Ovary (tissue), 9 donors: ENCODE results near the gene VCL. TPM values are rescaled to one million over a fixed set of nuclear protein-coding genes. Genes with fewer than 3 reads are reported as not detected.

ENCODE experiments used
- DNase-seq, 5 donors: peaks; one replicate each; pipeline ENCODE4 v3.0.0-alpha.2; 2019 to 2020
- H3K27ac ChIP-seq, 2 donors: fragments of 200-600 bp; one replicate each; pipeline versions ENCODE4 v1.5.1 to v1.8.0; 2019 to 2022
- H3K27me3 ChIP-seq: fragments of 200-600 bp; one replicate; pipeline ENCODE4 v1.8.0; 2022
- H3K36me3 ChIP-seq: fragments of 200-600 bp; sonication (generic); one replicate; pipeline ENCODE4 v1.5.1; 2019
- H3K4me1 ChIP-seq: one replicate; pipeline ENCODE4 v1.8.1; 2013; ENCODE audit warnings: mild to moderate bottlenecking, moderate library complexity; ENCODE audit not compliant: insufficient read depth
- H3K4me3 ChIP-seq: fragments of 200-600 bp; sonication (generic); one replicate; pipeline ENCODE4 v1.5.1; 2017
- H3K9me3 ChIP-seq, 2 donors: fragments of 200-600 bp in 1 of 2; sonication (generic) in 1 of 2; one replicate each; pipeline versions ENCODE4 v1.5.1 to v1.8.1; 2013 to 2019; ENCODE audit warnings: mild to moderate bottlenecking in 1 of 2, moderate library complexity in 1 of 2
- EP300 ChIP-seq: sonication (generic); formaldehyde crosslinking; IDR thresholded peaks from one replicate; pipeline ENCODE4 v1.6.1; 2017; ENCODE audit warnings: antibody characterized with exemption
- POLR2A ChIP-seq: fragments of 450-650 bp; IDR thresholded peaks from one replicate; pipeline ENCODE4 v1.6.1; 2017; ENCODE audit warnings: antibody characterized with exemption, mild to moderate bottlenecking, moderate library complexity
- WGBS, 3 donors: extraction: QIAGEN DNeasy Blood & Tissue Kit in 1 of 3; methylation state at CpG; one replicate each; pipeline versions ENCODE4 v1.1.5 to v1.1.7; 2013 to 2017; 5-methylcytosine and 5-hydroxymethylcytosine counted together
- intact Hi-C, 4 donors: fragments of 100-400 bp; cut with DNase I; formaldehyde crosslinking; loops; one replicate each; pipeline versions ENCODE4 v1.11.0 to v1.15.1; 2022 to 2023
- polyA plus RNA-seq, 2 donors: library from polyadenylated mRNA; stranded (reverse); fragments of 200-250 nt in 1 of 2; fragments of 350-450 nt in 1 of 2; fragmentation: Illumina TruSeq in 1 of 2; extraction: RNeasy Lipid Tissue Mini Kit (QIAGEN cat#74804) in 1 of 2; gene quantifications; one replicate each; pipeline ENCODE4 v1.2.3, GENCODE V29; 2013 to 2014
- total RNA-seq, 7 donors: library from RNA; depleted of rRNA in 2 of 7; stranded (reverse); fragments of >200 nt in 2 of 7; fragmentation: NEBNext Ultra II Directional in 3 of 7; extraction: Animal tissue kit (Norgen Biotek cat#: 25700) in 3 of 7; gene quantifications; one replicate each; pipeline versions ENCODE4 v1.1.0 to v1.2.4, GENCODE V29; 2016 to 2023
- TF ChIP-seq, protein P1 (sequence below), 3 donors: fragments of 450-650 bp in 2 of 3; fragments of 200-600 bp in 1 of 3; IDR thresholded peaks; one replicate each; pipeline versions ENCODE4 v1.5.1 to v1.8.0; 2016 to 2022; ENCODE audit warnings: antibody characterized with exemption in 3 of 3, mild to moderate bottlenecking in 1 of 3
- donor health status: DM: no; HTN: no; CAD: no; lungs with moderate emphysema.
- donor health status: DM: no; HTN: no; CAD: no.
- donor health status: Bipolar disorder and iron deficiency.
- donor health status: DM: yes; HTN: yes; CAD: no.
- donor health status: DM: no; HTN: no; CAD: no.
- donor health status: DM: yes; HTN: yes; CAD: no.

Gene VCL
- total and polyA plus RNA-seq, 9 donors, result 43.3 to 189 (median 114) TPM

DNA sequence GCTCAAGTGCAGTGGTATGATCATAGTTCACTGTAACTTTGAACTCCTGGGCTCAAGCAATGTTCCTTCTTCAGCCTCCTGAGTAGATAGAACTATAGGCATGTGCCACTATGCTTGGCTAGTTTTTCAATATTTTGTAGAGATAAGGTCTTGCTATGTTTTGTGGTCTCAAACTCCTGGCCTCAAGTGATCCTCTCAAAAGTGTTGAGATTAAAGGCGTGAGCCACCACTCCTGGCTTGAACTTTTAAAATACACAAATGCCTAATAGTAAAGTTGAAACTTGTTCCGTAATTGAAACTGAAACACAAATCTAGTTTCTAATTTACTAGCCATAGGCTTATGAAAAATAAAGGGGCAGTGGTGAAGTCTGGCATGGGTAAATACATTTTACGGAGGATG, 87.0 kb downstream of the VCL start:
- Histone ChIP-seq H3K27me3 (no peaks in the 10 kb centered on the region), H3K9me3 (no peaks in the 10 kb centered on the region), H3K36me3 (no peaks in the 10 kb centered on the region), H3K4me3 (no peak overlapping the region), H3K27ac (no peak overlapping the region), H3K4me1 (no peaks in the 10 kb centered on the region)
- 93 to 94% (median 93%) methylated on average over 3 of the region's 3 CpGs for WGBS, 3 donors
- intact Hi-C loops, result loop anchor here in 2 of 4 donors (5.0 kb wide), 2 partner anchors 193 to 198 kb away; no protein-coding TSS in a partner anchor
- TF ChIP-seq, protein P1, sequence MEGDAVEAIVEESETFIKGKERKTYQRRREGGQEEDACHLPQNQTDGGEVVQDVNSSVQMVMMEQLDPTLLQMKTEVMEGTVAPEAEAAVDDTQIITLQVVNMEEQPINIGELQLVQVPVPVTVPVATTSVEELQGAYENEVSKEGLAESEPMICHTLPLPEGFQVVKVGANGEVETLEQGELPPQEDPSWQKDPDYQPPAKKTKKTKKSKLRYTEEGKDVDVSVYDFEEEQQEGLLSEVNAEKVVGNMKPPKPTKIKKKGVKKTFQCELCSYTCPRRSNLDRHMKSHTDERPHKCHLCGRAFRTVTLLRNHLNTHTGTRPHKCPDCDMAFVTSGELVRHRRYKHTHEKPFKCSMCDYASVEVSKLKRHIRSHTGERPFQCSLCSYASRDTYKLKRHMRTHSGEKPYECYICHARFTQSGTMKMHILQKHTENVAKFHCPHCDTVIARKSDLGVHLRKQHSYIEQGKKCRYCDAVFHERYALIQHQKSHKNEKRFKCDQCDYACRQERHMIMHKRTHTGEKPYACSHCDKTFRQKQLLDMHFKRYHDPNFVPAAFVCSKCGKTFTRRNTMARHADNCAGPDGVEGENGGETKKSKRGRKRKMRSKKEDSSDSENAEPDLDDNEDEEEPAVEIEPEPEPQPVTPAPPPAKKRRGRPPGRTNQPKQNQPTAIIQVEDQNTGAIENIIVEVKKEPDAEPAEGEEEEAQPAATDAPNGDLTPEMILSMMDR (IDR thresholded peaks at IDR 0.05), result no peak
- TF ChIP-seq EP300 (no peak), POLR2A (no peak)
- DNase-seq, result no peak

DNA sequence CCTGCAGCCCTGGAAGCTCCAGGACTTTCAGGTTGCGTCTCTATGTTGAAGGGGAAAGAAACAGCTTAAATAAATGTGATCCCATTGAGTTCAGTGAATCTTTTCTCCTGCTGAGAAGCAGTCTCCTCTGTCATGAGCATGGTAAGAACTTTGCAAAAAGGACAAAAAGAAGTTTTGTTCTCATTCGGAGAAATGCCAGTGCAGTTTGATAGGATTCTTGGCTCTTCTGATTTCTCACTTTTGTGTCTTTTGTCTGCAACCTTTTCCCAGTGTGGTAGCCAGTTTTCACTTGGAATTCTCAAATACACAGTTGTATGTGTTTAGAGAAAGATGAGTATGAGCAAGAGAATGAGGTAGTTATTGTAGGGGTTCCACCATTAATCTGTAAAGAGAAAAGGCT, 88.4 kb downstream of the VCL start:
- DNase-seq, result no peak
- TF ChIP-seq POLR2A, result no peak
- TF ChIP-seq, protein P1 (IDR thresholded peaks at IDR 0.05), result no peak
- no peak for TF ChIP-seq EP300
- no peaks in the 10 kb centered on the region for H3K27me3 ChIP-seq
- no peaks in the 10 kb centered on the region for H3K4me1 ChIP-seq
- no peak overlapping the region for H3K4me3 ChIP-seq
- H3K9me3 ChIP-seq, result no peaks in the 10 kb centered on the region
- no peaks in the 10 kb centered on the region for H3K36me3 ChIP-seq
- 83 to 91% (median 88%) methylated on average over 2 of the region's 2 CpGs for WGBS, 3 donors
- intact Hi-C loops, result no loop called here
- H3K27ac ChIP-seq, result no peak overlapping the region

DNA sequence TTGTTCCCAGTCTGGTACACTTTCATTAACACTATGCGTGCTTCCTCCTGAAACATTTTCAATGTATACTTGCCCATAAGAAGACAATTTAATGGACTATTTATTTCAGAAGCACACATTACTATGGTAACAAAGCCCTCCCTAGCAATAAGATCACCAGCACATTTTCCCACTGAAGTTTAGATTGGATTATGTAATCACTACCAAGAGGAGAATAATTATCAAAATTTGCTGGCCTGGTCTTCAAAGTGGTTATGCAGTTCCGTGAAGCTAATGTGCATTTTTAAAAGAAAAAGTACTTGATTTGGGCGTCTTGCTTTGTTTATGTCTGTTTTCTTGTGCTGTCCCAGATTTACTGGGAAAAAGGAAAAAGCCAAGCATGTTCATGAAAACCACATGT, 90.8 kb downstream of the VCL start:
- H3K9me3 ChIP-seq, result no peaks in the 10 kb centered on the region
- DNase-seq, result no peak
- intact Hi-C loops, result no loop called here
- no peaks in the 10 kb centered on the region for H3K27me3 ChIP-seq
- TF ChIP-seq, protein P1 (IDR thresholded peaks at IDR 0.05), result no peak
- TF ChIP-seq EP300 (no peak), POLR2A (no peak)
- WGBS, 3 donors, result 39 to 61% (median 44%) methylated on average over 3 of the region's 3 CpGs
- no peak overlapping the region for H3K4me3 ChIP-seq
- no peaks in the 10 kb centered on the region for H3K4me1 ChIP-seq
- H3K36me3 ChIP-seq, result no peaks in the 10 kb centered on the region
- no peak overlapping the region for H3K27ac ChIP-seq

DNA sequence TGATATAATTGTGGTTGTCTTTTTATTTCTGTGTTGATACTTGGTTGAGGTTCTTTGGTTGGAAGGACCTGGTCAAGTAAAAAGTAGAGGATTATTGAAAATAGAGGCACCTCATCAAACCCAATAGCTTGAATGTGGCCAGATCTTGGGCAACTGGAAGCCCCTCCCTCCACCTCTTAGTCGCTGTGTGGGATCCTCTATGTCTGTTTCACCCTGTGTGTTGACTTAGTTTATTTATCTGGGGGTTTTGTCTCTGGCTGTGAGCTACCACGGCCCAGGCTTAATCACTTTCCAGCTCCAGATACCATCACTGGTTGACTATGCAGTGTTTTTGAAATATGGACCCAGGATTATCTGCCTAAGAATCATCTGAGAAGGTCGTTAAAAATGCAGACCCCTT, 94.5 kb downstream of the VCL start:
- TF ChIP-seq EP300, result no peak
- TF ChIP-seq POLR2A, result no peak
- TF ChIP-seq, protein P1 (IDR thresholded peaks at IDR 0.05), result no peak
- Histone ChIP-seq H3K4me3 (no peak overlapping the region), H3K4me1 (no peaks in the 10 kb centered on the region), H3K9me3 (no peaks in the 10 kb centered on the region), H3K36me3 (no peaks in the 10 kb centered on the region), H3K27me3 (no peaks in the 10 kb centered on the region), H3K27ac (no peak overlapping the region)
- 75 to 78% (median 75%) methylated on average over 3 of the region's 3 CpGs for WGBS, 3 donors
- intact Hi-C loops, result no loop called here
- DNase-seq, result no peak
